HL-60 (cell line): ENCODE data around the gene LGALS12.

Source experiments
- DNase-seq, 2 experiments: peaks; one replicate each; pipeline ENCODE4 v3.0.0-alpha.2; 2010 to 2020; ENCODE audit warnings: low read depth in 1 of 2, low spot score in 1 of 2
- H3K27ac ChIP-seq: fragments of 250-450 bp; sonication (Bioruptor Pico); replicated peaks from 2 replicates; pipeline ENCODE4 v1.5.1; 2020; ENCODE audit warnings: mild to moderate bottlenecking, moderate library complexity
- H3K27me3 ChIP-seq: fragments of 250-450 bp; sonication (Bioruptor Pico); 2 replicates; pipeline ENCODE4 v1.5.1; 2021; ENCODE audit warnings: mild to moderate bottlenecking, moderate library complexity; ENCODE audit not compliant: insufficient read depth, poor library complexity, severe bottlenecking
- H3K4me3 ChIP-seq: replicated peaks from 2 replicates; pipeline ENCODE4 v1.5.1; 2011; ENCODE audit warnings: mild to moderate bottlenecking, control low read depth, low read length; ENCODE audit not compliant: insufficient read depth
- GABPA ChIP-seq: IDR thresholded peaks from 2 replicates; pipeline ENCODE4 v1.6.1; 2012; ENCODE audit warnings: low read depth
- POLR2AphosphoS5 ChIP-seq: IDR thresholded peaks from 2 replicates; pipeline ENCODE4 v1.6.1; 2012; ENCODE audit warnings: low read depth
- SPI1 ChIP-seq: IDR thresholded peaks from 2 replicates; pipeline ENCODE4 v1.6.1; 2012; ENCODE audit warnings: low read depth, mild to moderate bottlenecking, borderline replicate concordance
- TF ChIP-seq, protein P1 (sequence below): IDR thresholded peaks from one replicate; pipeline ENCODE4 v1.5.1; 2011; ENCODE audit warnings: low read length, control low read depth, inconsistent platforms; ENCODE audit not compliant: insufficient read depth
- TF ChIP-seq, protein P2 (sequence below): IDR thresholded peaks from 2 replicates; pipeline ENCODE4 v1.6.1; 2012; ENCODE audit warnings: low read depth; ENCODE audit not compliant: insufficient replicate concordance

LGALS12 gene

DNA sequence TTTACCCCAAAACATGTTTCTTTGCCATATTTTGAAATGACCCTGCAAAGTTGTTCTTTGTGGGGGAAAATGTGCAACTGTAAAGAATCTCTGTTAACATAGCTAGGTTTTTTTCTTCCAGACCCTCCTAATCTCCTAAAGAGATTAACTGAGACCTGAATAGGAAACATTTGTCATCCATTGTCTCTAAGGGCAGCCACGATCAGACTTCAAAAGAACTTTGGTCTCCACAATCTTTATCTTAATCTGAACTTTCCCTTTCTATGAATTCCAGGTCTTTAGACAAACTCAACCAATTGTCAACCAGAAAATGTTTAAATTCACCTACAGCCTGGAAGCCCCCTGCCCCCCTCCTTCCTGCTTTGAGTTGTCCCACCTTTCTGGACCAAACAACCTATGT is 4.6 kb upstream of the LGALS12 start:
- TF ChIP-seq GABPA (no peak), SPI1 (no peak), POLR2AphosphoS5 (no peak)
- TF ChIP-seq, protein P1, sequence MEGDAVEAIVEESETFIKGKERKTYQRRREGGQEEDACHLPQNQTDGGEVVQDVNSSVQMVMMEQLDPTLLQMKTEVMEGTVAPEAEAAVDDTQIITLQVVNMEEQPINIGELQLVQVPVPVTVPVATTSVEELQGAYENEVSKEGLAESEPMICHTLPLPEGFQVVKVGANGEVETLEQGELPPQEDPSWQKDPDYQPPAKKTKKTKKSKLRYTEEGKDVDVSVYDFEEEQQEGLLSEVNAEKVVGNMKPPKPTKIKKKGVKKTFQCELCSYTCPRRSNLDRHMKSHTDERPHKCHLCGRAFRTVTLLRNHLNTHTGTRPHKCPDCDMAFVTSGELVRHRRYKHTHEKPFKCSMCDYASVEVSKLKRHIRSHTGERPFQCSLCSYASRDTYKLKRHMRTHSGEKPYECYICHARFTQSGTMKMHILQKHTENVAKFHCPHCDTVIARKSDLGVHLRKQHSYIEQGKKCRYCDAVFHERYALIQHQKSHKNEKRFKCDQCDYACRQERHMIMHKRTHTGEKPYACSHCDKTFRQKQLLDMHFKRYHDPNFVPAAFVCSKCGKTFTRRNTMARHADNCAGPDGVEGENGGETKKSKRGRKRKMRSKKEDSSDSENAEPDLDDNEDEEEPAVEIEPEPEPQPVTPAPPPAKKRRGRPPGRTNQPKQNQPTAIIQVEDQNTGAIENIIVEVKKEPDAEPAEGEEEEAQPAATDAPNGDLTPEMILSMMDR, result no peak
- TF ChIP-seq, protein P2, sequence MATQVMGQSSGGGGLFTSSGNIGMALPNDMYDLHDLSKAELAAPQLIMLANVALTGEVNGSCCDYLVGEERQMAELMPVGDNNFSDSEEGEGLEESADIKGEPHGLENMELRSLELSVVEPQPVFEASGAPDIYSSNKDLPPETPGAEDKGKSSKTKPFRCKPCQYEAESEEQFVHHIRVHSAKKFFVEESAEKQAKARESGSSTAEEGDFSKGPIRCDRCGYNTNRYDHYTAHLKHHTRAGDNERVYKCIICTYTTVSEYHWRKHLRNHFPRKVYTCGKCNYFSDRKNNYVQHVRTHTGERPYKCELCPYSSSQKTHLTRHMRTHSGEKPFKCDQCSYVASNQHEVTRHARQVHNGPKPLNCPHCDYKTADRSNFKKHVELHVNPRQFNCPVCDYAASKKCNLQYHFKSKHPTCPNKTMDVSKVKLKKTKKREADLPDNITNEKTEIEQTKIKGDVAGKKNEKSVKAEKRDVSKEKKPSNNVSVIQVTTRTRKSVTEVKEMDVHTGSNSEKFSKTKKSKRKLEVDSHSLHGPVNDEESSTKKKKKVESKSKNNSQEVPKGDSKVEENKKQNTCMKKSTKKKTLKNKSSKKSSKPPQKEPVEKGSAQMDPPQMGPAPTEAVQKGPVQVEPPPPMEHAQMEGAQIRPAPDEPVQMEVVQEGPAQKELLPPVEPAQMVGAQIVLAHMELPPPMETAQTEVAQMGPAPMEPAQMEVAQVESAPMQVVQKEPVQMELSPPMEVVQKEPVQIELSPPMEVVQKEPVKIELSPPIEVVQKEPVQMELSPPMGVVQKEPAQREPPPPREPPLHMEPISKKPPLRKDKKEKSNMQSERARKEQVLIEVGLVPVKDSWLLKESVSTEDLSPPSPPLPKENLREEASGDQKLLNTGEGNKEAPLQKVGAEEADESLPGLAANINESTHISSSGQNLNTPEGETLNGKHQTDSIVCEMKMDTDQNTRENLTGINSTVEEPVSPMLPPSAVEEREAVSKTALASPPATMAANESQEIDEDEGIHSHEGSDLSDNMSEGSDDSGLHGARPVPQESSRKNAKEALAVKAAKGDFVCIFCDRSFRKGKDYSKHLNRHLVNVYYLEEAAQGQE, result no peak
- DNase-seq, result no peak
- H3K27me3 ChIP-seq, result no peaks in the 10 kb centered on the region
- no peak overlapping the region for H3K4me3 ChIP-seq
- no peak overlapping the region for H3K27ac ChIP-seq

DNA sequence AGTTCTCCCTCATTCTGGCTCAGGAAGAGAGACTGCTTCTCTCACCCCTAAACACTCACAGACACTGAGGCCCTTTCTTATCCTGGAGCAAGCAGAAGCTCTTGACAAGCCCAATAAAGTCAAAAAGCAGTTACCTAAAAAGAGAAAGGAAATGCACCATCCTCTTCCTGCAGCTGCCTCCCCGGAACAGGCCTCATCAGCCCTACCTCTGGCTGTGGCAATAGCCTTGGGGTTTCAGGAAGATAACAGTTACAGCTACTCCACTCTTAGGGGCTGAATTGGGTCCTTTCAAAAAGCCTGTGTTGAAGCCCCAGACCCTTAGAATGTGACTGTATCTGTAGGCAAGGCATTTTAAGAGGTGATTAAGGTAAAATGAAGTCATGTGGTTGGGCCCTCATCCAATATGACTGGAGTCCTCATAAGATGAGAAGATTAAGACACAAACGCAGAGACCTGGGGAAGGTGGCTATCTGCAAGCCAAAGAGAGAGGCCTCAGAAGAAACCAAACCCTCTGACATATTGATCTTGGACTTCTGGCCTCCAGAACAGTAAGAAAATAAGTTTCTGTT is 3.5 kb upstream of the LGALS12 start:
- TF ChIP-seq GABPA (no peak), POLR2AphosphoS5 (peak; percentile 54; the same call in 1 of the 2 replicates), SPI1 (no peak; the same call in 1 of the 2 replicates)
- TF ChIP-seq, protein P2, result no peak
- TF ChIP-seq, protein P1, result no peak
- peak in 1 of 2 experiments; percentile 79 for DNase-seq
- Histone ChIP-seq H3K27ac (peak overlapping the region; percentile 91), H3K27me3 (no peaks in the 10 kb centered on the region), H3K4me3 (no peak overlapping the region)

DNA sequence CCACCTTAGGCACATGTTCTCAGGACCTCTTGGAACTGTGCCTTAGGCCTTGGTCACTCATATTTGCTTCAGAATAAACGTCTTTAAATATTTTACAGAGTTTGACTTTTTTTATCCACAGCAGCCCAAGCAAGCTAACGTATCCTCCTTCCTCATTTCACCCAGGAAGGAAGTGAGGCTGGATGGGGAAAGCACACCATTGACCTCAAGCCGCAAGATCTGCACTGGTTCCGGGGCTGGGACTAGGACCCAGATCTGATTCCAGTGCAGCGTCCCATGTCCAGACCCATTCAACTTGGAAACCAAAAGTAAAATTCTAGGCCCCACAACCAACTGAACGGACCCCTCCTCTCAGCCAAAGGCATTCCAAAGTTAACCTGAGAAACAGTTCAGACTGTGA is 2.4 kb upstream of the LGALS12 start:
- Histone ChIP-seq H3K27me3 (no peaks in the 10 kb centered on the region), H3K27ac (peak overlapping the region; percentile 91), H3K4me3 (no peak overlapping the region)
- TF ChIP-seq, protein P1, result no peak
- peak; percentile 61 for TF ChIP-seq GABPA
- TF ChIP-seq SPI1, result peak; percentile 98
- TF ChIP-seq POLR2AphosphoS5, result peak; percentile 92
- peak; percentile 52 to 92 for DNase-seq

DNA sequence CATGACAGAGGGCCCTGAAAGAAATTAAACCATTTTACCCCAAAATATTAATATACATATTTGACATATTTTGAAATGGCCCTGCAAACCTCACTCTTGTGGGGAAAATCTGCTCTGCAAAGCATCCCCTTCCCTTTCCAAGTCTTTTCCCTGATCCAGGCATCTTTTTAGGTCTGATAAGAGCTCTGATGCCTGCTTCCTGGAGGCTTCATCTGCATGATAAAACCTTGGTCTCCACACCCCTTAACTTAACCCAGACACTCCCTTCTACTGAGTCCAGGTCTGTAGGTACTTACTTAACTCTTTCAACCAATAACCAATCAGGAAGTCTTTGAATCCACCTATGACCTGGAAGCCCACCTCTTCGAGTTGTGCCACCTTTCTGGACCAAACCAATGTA is 1.8 kb upstream of the LGALS12 start:
- DNase-seq, result peak in 1 of 2 experiments; percentile 23
- Histone ChIP-seq H3K27me3 (no peaks in the 10 kb centered on the region), H3K27ac (peak overlapping the region; percentile 91), H3K4me3 (no peak overlapping the region)
- TF ChIP-seq POLR2AphosphoS5 (no peak), SPI1 (no peak), GABPA (no peak)
- TF ChIP-seq, protein P1, result no peak
- TF ChIP-seq, protein P2, result no peak
